IMR-90 (cell line): Measurements from ENCODE around the gene OSBP2. TPM values are rescaled to one million over a fixed set of nuclear protein-coding genes. Genes with fewer than 3 reads are reported as not detected.

Experiments used
- ATAC-seq: fragments of 200-7000 bp; cut with Tn5 transposase; 2 replicates; pipeline ENCODE4 v1.9.1; 2020; ENCODE audit warnings: low read depth, mild to moderate bottlenecking, moderate library complexity
- BruUV-seq: library from RNA; stranded (reverse); fragments of 400-500 nt; replicated peaks from 2 replicates; lab custom pipeline; 2021; lab: Mats Ljungman, UMichigan
- CTCF ChIA-PET: fragments of 300-600 bp; formaldehyde crosslinking; extraction: SDS; loops from one replicate; lab custom pipeline; 2021; ENCODE audit warnings: antibody characterized with exemption; lab: Yijun Ruan, JAX
- POLR2A ChIA-PET: fragments of 300-600 bp; sonication (Branson Sonifier 250); formaldehyde crosslinking; loops from one replicate; lab custom pipeline; 2022; ENCODE audit warnings: antibody characterized with exemption; ENCODE audit not compliant: unreplicated experiment; lab: Charles Lee
- DNase-seq: peaks from one replicate; pipeline ENCODE4 v3.0.0; 2013
- H2AFZ ChIP-seq: replicated peaks from 2 replicates; pipeline ENCODE3; 2013; ENCODE audit warnings: low read length, mild to moderate bottlenecking; ENCODE audit not compliant: poor library complexity
- H2AK5ac ChIP-seq: 2 replicates; pipeline ENCODE4 v1.6.1; 2013; ENCODE audit warnings: low read depth, low read length, inconsistent platforms
- H2AK9ac ChIP-seq: replicated peaks from 2 replicates; pipeline ENCODE3; 2013; ENCODE audit warnings: mild to moderate bottlenecking, low read depth, low read length, moderate library complexity; ENCODE audit not compliant: poor library complexity
- H2BK120ac ChIP-seq: 2 replicates; pipeline ENCODE4 v1.6.1; 2013; ENCODE audit warnings: low read depth, low read length, inconsistent platforms
- H2BK15ac ChIP-seq: 3 replicates; pipeline ENCODE4 v1.6.1; 2013; ENCODE audit warnings: low read depth, low read length, inconsistent platforms
- H2BK20ac ChIP-seq: 2 replicates; pipeline ENCODE4 v1.6.1; 2013; ENCODE audit warnings: low read depth, mild to moderate bottlenecking, inconsistent platforms, low read length, moderate library complexity
- H2BK5ac ChIP-seq: 2 replicates; pipeline ENCODE4 v1.6.1; 2013; ENCODE audit warnings: mild to moderate bottlenecking, low read depth, low read length, inconsistent platforms; ENCODE audit not compliant: poor library complexity, severe bottlenecking
- H3K14ac ChIP-seq: replicated peaks from 2 replicates; pipeline ENCODE4 v1.6.1; 2013; ENCODE audit warnings: low read depth, low read length, inconsistent platforms
- H3K18ac ChIP-seq: 2 replicates; pipeline ENCODE4 v1.6.1; 2013; ENCODE audit warnings: low read depth, low read length, control low read depth
- H3K23ac ChIP-seq: 2 replicates; pipeline ENCODE4 v1.6.1; 2013; ENCODE audit warnings: low read depth, low read length, inconsistent platforms
- H3K27ac ChIP-seq: 2 replicates; pipeline ENCODE4 v1.5.1; 2013; ENCODE audit warnings: mild to moderate bottlenecking, control low read depth, low read length; ENCODE audit not compliant: insufficient read depth
- H3K27me3 ChIP-seq: 2 replicates; pipeline ENCODE4 v1.6.1; 2013; ENCODE audit warnings: low read length; ENCODE audit not compliant: control insufficient read depth, insufficient read depth
- H3K36me3 ChIP-seq: 2 replicates; pipeline ENCODE4 v1.6.1; 2013; ENCODE audit warnings: low read length, mixed read lengths; ENCODE audit not compliant: control insufficient read depth, insufficient read depth
- H3K4ac ChIP-seq: 2 replicates; pipeline ENCODE4 v1.6.1; 2013; ENCODE audit warnings: low read depth, low read length, inconsistent platforms
- H3K4me1 ChIP-seq: 2 replicates; pipeline ENCODE4 v1.6.1; 2013; ENCODE audit warnings: low read length, mixed read lengths; ENCODE audit not compliant: control insufficient read depth, insufficient read depth
- H3K4me2 ChIP-seq: 2 replicates; pipeline ENCODE4 v1.6.1; 2013; ENCODE audit warnings: low read depth, mild to moderate bottlenecking, control low read depth, low read length, moderate library complexity
- H3K4me3 ChIP-seq: 2 replicates; pipeline ENCODE4 v1.5.1; 2013; ENCODE audit warnings: low read depth, mild to moderate bottlenecking, control low read depth, low read length, moderate library complexity; ENCODE audit not compliant: insufficient read depth
- H3K56ac ChIP-seq: 2 replicates; pipeline ENCODE4 v1.6.1; 2013; ENCODE audit warnings: low read length, inconsistent platforms; ENCODE audit not compliant: insufficient read depth; ENCODE audit errors: extremely low read depth
- H3K79me1 ChIP-seq, 2 experiments: 2 replicates each; pipeline ENCODE4 v1.6.1; 2013; ENCODE audit warnings: low read length in 2 of 2, inconsistent platforms in 1 of 2, low read depth in 1 of 2
- H3K9ac ChIP-seq: 2 replicates; pipeline ENCODE4 v1.6.1; 2013; ENCODE audit warnings: low read depth, low read length, control low read depth
- H3K9me1 ChIP-seq: 2 replicates; pipeline ENCODE4 v1.6.1; 2013; ENCODE audit warnings: low read length, inconsistent platforms; ENCODE audit not compliant: insufficient read depth
- H3K9me3 ChIP-seq: 2 replicates; pipeline ENCODE4 v1.6.1; 2013; ENCODE audit warnings: low read length; ENCODE audit not compliant: control insufficient read depth, insufficient read depth
- H4K20me1 ChIP-seq: 2 replicates; pipeline ENCODE4 v1.6.1; 2013; ENCODE audit warnings: low read length, inconsistent platforms; ENCODE audit not compliant: insufficient read depth
- H4K5ac ChIP-seq: 2 replicates; pipeline ENCODE4 v1.6.1; 2013; ENCODE audit warnings: mild to moderate bottlenecking, low read depth, low read length, control low read depth
- H4K8ac ChIP-seq, 2 experiments: 2 replicates each; pipeline ENCODE4 v1.6.1; 2013; ENCODE audit warnings: low read depth in 2 of 2, low read length in 2 of 2, control low read depth in 1 of 2, inconsistent platforms in 1 of 2
- H4K91ac ChIP-seq: 2 replicates; pipeline ENCODE4 v1.6.1; 2013; ENCODE audit warnings: low read depth, low read length, inconsistent platforms; ENCODE audit not compliant: insufficient read depth
- FOS ChIP-seq: fragments of 150-350 bp; IDR thresholded peaks from 2 replicates; pipeline ENCODE4 v1.6.1; 2016; ENCODE audit warnings: low read depth, low read length
- MAFK ChIP-seq: IDR thresholded peaks from 2 replicates; pipeline ENCODE4 v1.6.1; 2012; ENCODE audit warnings: low read depth, low read length, improper control_type of control experiment
- MXI1 ChIP-seq: IDR thresholded peaks from 2 replicates; pipeline ENCODE4 v1.6.1; 2012; ENCODE audit warnings: low read depth, mild to moderate bottlenecking, low read length, moderate library complexity, borderline replicate concordance
- RAD21 ChIP-seq: IDR thresholded peaks from 2 replicates; pipeline ENCODE4 v1.6.1; 2012; ENCODE audit warnings: low read length, improper control_type of control experiment
- whole genome bisulfite sequencing, 2 experiments: methylation state at CpG; one replicate each; pipeline versions ENCODE4 v1.1.5 to v1.1.7; 2013; ENCODE audit warnings: missing lambda C conversion rate in 2 of 2; ENCODE audit not compliant: insufficient read length in 1 of 2; ENCODE audit errors: extremely low coverage in 2 of 2; 5-methylcytosine and 5-hydroxymethylcytosine counted together
- dilution Hi-C: fragments of 300-500 bp; cut with HindIII; formaldehyde crosslinking; loops from one replicate; pipeline ENCODE4 v1.14.3; 2018; ENCODE audit warnings: low sequenced_read_pairs; ENCODE audit not compliant: unreplicated experiment
- in situ Hi-C: fragments of 300-500 bp; cut with MboI; formaldehyde crosslinking; loops from 3 replicates; pipeline ENCODE4 v1.14.3; 2019; ENCODE audit warnings: low sequenced_read_pairs, inconsistent platforms, mixed read lengths
- intact Hi-C: fragments of 100-400 bp; cut with micrococcal nuclease; formaldehyde crosslinking; loops from 2 replicates; pipeline ENCODE4 v1.10.0; 2022
- polyA plus RNA-seq, 3 experiments: library from polyadenylated mRNA; depleted of rRNA; stranded (reverse); fragments of >200 nt; gene quantifications; 2 replicates each; pipeline ENCODE4 v1.2.3, GENCODE V29; 2012; ENCODE audit warnings: low replicate concordance in 1 of 3
- total RNA-seq: library from RNA; depleted of rRNA; stranded (reverse); fragments of >200 nt; gene quantifications from 2 replicates; pipeline ENCODE4 v1.2.3, GENCODE V29; 2012

OSBP2 gene
- total and polyA plus RNA-seq, 2 of the 4 experiments (the other 2 are of a cell fraction): 1.8 to 2.2 TPM

GRCh38 chr22:30701872-30702271 lies 7.2 kb downstream of the OSBP2 start:
- Histone ChIP-seq H3K18ac (no peak overlapping the region), H2AK9ac (no peak overlapping the region), H2BK5ac (no peak overlapping the region), H4K8ac (no peak overlapping the region), H2AK5ac (peak overlapping the region; percentile 51; the same call in 1 of the 2 replicates), H3K14ac (0 out of 2 replicates have a peak overlapping the region, but pooled peaks have one; percentile 16), H3K79me1 (peaks cover 0 to 6% of the 10 kb centered on the region in 2 experiments; a peak in 1 of 4 replicates), H3K4ac (no peak overlapping the region), H3K27ac (no peak overlapping the region), H3K4me2 (no peak overlapping the region), H4K20me1 (no peaks in the 10 kb centered on the region), H3K27me3 (no peaks in the 10 kb centered on the region), H3K4me1 (peaks cover 4% of the 10 kb centered on the region), H2AFZ (peak overlapping the region; percentile 58), H3K9me1 (peaks cover 12% of the 10 kb centered on the region), H2BK20ac (no peak overlapping the region), H2BK120ac (no peak overlapping the region), H4K5ac (no peak overlapping the region), H3K36me3 (no peaks in the 10 kb centered on the region), H3K4me3 (no peak overlapping the region), H4K91ac (no peak overlapping the region), H3K23ac (no peak overlapping the region), H2BK15ac (no peak overlapping the region), H3K9ac (no peak overlapping the region), H3K56ac (no peak overlapping the region), H3K9me3 (no peaks in the 10 kb centered on the region)
- in situ Hi-C loops: no loop called here
- ChIA-PET CTCF (no interaction called here), POLR2A (no interaction called here)
- dilution Hi-C loops: no loop called here
- WGBS, 2 experiments: 80% methylated on average over 1 of the region's 1 CpG; no CpG with 5 or more reads in 1 of the 2 experiments
- TF ChIP-seq RAD21 (no peak), MAFK (no peak), FOS (0 out of 2 replicates have a peak, but pooled peaks have one; percentile 4), MXI1 (no peak)
- DNase-seq: peak; percentile 61
- ATAC-seq: peak; percentile 82
- no TSS peak for BruUV-seq
- intact Hi-C loops: no loop called here
